Neural crest cell (in vitro differentiated cells): Measurements from ENCODE around the gene ZDHHC20. TPM values are rescaled to one million over a fixed set of nuclear protein-coding genes. Genes with fewer than 3 reads are reported as not detected.
A peak's percentile ranks its signal among the peaks of the same experiment; 100 is the strongest.

Experiments used
- DNase-seq: peaks from one replicate; pipeline ENCODE4 v3.0.0; 2021; ENCODE audit warnings: low read depth, mixed read lengths, low spot score
- H3K27ac Mint-ChIP-seq: one replicate; pipeline ENCODE4 v1.8.0; 2021; ENCODE audit warnings: mild to moderate bottlenecking, mixed read lengths; ENCODE audit not compliant: unreplicated experiment
- H3K27me3 Mint-ChIP-seq: 2 replicates; pipeline ENCODE4 v1.8.0; 2021; ENCODE audit warnings: low read depth, mild to moderate bottlenecking, mixed read lengths
- H3K36me3 Mint-ChIP-seq: 2 replicates; pipeline ENCODE4 v1.8.0; 2021; ENCODE audit warnings: low read depth, mild to moderate bottlenecking, mixed read lengths
- H3K4me1 Mint-ChIP-seq: 2 replicates; pipeline ENCODE4 v1.8.0; 2021; ENCODE audit warnings: mixed read lengths
- H3K4me3 Mint-ChIP-seq: one replicate; pipeline ENCODE4 v1.8.0; 2021; ENCODE audit warnings: mild to moderate bottlenecking, mixed read lengths
- H3K9me3 Mint-ChIP-seq: 2 replicates; pipeline ENCODE4 v1.8.0; 2021; ENCODE audit warnings: mixed read lengths
- total RNA-seq: library from RNA; stranded (reverse); gene quantifications from 2 replicates; pipeline ENCODE4 v1.2.1, GENCODE V29; 2021
- TF ChIP-seq, protein P1 (sequence below): fragments of 200-600 bp; sonication (generic); conservative IDR thresholded peaks from 2 replicates; pipeline ENCODE4 v1.5.0; 2021; ENCODE audit warnings: antibody characterized with exemption, mild to moderate bottlenecking

Gene ZDHHC20
- total RNA-seq, 1 donor from 2014 or later = 65.7 TPM

DNA sequence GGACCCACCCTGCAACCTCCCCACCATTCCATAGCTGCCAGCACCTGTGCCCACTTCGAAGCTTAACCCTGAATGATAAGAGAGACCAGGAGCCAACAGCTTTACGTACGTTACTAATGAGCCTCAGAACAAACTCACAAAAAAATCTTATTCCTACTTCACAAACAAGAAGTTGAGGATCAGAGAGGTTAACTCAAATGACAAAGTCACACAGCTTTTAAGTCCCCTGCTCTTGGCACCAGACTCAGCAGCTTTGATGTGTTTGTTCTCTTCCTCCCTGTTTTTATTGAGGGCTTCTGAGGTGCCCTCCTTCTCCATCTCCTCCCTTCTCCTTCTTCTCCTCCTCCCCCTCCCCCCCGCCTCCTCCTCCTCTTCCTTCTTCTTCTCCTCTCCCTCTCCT lies 115.4 kb downstream of the ZDHHC20 start:
- Mint-ChIP-seq H3K27me3 (no peaks in the 10 kb centered on the region), H3K4me1 (no peaks in the 10 kb centered on the region), H3K36me3 (no peaks in the 10 kb centered on the region), H3K9me3 (no peaks in the 10 kb centered on the region), H3K4me3 (no peak overlapping the region), H3K27ac (no peak overlapping the region)
- no peak for DNase-seq
- TF ChIP-seq, protein P1, sequence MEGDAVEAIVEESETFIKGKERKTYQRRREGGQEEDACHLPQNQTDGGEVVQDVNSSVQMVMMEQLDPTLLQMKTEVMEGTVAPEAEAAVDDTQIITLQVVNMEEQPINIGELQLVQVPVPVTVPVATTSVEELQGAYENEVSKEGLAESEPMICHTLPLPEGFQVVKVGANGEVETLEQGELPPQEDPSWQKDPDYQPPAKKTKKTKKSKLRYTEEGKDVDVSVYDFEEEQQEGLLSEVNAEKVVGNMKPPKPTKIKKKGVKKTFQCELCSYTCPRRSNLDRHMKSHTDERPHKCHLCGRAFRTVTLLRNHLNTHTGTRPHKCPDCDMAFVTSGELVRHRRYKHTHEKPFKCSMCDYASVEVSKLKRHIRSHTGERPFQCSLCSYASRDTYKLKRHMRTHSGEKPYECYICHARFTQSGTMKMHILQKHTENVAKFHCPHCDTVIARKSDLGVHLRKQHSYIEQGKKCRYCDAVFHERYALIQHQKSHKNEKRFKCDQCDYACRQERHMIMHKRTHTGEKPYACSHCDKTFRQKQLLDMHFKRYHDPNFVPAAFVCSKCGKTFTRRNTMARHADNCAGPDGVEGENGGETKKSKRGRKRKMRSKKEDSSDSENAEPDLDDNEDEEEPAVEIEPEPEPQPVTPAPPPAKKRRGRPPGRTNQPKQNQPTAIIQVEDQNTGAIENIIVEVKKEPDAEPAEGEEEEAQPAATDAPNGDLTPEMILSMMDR = no peak

DNA sequence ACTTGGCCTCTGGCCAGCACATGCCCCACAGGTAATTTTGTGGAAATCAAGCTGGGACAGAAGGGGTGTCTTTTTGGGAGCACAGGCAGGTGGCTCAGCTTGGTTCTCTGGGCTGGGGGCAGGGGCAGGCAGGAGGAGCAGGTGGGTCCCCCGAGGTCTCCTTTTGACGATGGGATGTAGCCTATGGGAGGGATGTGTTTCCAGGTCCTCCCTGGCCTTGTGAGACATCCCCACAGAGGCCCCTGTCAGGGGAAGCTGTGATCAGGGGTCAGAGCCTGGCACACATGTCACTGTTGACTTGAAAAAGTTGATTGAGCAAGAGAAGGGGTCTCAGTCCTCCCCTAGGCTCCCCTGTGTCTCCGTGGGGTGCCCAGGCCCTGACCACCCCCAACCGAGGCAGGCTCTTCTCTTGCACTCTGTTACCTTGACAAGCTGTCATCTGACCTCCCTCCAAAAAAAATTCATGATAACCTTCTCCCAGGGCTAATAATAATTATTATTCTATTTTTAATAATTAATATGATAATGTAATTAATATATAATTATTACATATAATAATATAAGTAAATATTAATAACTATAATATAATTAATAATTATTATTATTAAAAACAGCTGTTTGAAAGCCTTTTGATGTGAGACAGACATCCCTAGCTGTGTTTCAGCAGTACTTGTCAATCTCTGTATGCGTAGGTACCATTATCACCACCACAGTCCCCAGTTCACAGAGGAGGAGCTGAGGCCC lies 116.2 kb downstream of the ZDHHC20 start:
- H3K4me3 Mint-ChIP-seq = no peak overlapping the region
- H3K4me1 Mint-ChIP-seq = no peaks in the 10 kb centered on the region
- H3K9me3 Mint-ChIP-seq = no peaks in the 10 kb centered on the region
- no peaks in the 10 kb centered on the region for H3K36me3 Mint-ChIP-seq
- H3K27ac Mint-ChIP-seq = no peak overlapping the region
- no peaks in the 10 kb centered on the region for H3K27me3 Mint-ChIP-seq
- TF ChIP-seq, protein P1 = no peak
- DNase-seq = no peak

DNA sequence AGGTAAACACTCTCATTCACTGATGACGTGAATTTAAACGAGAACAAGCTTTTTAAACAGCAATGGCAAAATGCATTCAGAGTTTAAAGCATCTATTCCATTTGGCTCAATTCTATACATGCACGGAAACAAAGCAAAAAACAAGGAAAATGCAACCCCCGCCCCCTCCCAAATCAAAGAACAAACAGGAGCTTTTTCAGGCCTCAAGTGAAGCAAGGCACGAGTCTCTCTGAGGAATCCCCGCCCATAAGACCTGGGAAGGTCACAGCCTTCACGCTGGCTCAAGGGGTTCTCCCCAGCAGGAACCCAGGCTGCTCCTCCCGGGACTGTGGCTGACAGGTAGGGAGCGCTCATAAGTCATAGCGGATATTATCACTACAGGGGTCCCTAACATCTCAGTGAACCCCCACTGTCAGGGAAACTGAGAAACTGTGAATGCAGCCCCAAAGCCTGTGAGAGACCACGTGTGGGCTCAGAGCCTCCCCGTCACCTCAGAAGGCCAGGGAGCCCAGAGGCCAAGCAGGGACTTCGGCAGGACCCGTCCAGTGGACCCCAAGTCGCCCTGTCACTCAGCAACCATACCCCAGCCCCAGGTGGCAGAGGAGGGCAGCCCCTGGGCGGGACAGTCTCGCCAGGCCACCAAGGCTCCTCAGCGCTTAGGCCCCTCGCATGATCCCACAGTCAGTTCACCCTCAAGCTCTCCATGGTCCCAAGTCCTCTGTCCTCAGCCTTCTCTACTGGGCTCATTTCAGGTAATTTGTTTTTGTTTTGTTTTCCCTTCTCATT lies 117.3 kb downstream of the ZDHHC20 start:
- H3K27ac Mint-ChIP-seq = peak overlapping the region; percentile 29
- TF ChIP-seq, protein P1 = no peak

DNA sequence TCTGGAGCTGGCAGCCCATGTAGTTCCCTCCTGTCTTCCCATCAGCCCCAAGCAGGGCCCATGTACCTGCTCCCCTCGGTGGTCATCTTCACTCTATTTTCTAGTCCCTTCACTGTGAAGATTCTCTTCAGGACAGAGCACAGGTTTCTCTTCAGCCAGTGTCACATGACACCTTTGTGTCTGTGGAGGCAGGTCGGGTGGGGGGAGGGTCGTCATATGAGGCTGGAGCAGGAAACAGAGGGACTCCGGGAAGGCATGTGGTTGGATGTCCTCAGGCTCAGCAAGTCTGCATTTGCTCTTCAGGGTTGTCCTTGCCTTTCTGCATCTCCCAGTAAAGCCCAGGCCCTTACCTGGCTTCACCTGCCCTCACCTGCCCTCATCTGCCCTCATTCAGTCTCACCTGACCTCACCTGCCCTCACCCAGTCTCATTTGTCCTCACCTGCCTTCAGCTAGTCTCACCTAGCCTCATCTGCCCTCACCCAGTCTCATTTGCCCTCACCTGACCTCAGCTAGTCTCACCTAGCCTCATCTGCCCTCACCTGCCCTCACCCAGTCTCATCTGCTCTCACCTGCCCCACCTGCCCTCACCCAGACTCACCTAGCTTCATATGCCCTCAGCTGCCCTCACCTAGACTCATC lies 120.3 kb downstream of the ZDHHC20 start:
- Mint-ChIP-seq H3K27me3 (no peaks in the 10 kb centered on the region), H3K4me1 (no peaks in the 10 kb centered on the region), H3K36me3 (no peaks in the 10 kb centered on the region), H3K9me3 (peaks cover 9% of the 10 kb centered on the region), H3K4me3 (no peak overlapping the region), H3K27ac (peak overlapping the region; percentile 81)
- no peak for DNase-seq
- TF ChIP-seq, protein P1 = no peak

More for the DNA sequence above, 117.3 kb downstream of the ZDHHC20 start:
- no peaks in the 10 kb centered on the region for H3K4me1 Mint-ChIP-seq
- H3K9me3 Mint-ChIP-seq = no peaks in the 10 kb centered on the region
- no peak for DNase-seq
- no peaks in the 10 kb centered on the region for H3K36me3 Mint-ChIP-seq
- H3K27me3 Mint-ChIP-seq = no peaks in the 10 kb centered on the region
- H3K4me3 Mint-ChIP-seq = no peak overlapping the region

DNA sequence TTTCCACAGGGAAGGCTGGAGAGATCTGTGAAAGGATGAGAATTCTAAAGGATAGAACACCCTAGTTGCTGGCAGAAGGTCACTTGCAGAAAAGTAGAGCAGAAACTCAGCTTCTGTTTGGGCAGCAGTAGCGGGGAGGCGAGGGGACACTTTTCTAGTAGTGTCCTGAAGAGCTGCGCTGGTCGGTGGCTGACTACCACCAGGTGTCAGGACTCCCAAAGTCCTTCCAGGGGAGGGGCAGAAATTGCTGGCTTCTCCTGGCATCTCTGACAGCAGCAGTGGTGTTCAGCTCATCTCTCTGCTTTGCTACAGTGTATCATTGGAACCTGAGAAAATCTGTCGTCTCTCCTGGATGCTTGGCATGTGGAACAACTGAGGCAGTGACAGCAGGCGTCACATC lies 120.9 kb downstream of the ZDHHC20 start:
- Mint-ChIP-seq H3K9me3 (peaks cover 9% of the 10 kb centered on the region), H3K4me1 (no peaks in the 10 kb centered on the region), H3K36me3 (no peaks in the 10 kb centered on the region), H3K27me3 (no peaks in the 10 kb centered on the region), H3K27ac (peak overlapping the region; percentile 81), H3K4me3 (no peak overlapping the region)
- TF ChIP-seq, protein P1 = no peak
- DNase-seq = no peak
